ENCODE measurements around the gene GRIN2B.

- TF ChIP-seq ZSCAN30 (tag by site-specific recombination; IDR thresholded peaks at IDR 0.05) = no peak
- TF ChIP-seq, protein P1, sequence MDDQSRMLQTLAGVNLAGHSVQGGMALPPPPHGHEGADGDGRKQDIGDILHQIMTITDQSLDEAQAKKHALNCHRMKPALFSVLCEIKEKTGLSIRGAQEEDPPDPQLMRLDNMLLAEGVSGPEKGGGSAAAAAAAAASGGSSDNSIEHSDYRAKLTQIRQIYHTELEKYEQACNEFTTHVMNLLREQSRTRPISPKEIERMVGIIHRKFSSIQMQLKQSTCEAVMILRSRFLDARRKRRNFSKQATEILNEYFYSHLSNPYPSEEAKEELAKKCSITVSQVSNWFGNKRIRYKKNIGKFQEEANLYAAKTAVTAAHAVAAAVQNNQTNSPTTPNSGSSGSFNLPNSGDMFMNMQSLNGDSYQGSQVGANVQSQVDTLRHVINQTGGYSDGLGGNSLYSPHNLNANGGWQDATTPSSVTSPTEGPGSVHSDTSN (CRISPR knock-in tag; IDR thresholded peaks at IDR 0.05) = no peak
- TF ChIP-seq, protein P2, sequence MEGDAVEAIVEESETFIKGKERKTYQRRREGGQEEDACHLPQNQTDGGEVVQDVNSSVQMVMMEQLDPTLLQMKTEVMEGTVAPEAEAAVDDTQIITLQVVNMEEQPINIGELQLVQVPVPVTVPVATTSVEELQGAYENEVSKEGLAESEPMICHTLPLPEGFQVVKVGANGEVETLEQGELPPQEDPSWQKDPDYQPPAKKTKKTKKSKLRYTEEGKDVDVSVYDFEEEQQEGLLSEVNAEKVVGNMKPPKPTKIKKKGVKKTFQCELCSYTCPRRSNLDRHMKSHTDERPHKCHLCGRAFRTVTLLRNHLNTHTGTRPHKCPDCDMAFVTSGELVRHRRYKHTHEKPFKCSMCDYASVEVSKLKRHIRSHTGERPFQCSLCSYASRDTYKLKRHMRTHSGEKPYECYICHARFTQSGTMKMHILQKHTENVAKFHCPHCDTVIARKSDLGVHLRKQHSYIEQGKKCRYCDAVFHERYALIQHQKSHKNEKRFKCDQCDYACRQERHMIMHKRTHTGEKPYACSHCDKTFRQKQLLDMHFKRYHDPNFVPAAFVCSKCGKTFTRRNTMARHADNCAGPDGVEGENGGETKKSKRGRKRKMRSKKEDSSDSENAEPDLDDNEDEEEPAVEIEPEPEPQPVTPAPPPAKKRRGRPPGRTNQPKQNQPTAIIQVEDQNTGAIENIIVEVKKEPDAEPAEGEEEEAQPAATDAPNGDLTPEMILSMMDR (tag by site-specific recombination; IDR thresholded peaks at IDR 0.05) = no peak
- no peak for TF ChIP-seq ZNF449 (tag by site-specific recombination; IDR thresholded peaks at IDR 0.05)
- TF ChIP-seq, protein P3, sequence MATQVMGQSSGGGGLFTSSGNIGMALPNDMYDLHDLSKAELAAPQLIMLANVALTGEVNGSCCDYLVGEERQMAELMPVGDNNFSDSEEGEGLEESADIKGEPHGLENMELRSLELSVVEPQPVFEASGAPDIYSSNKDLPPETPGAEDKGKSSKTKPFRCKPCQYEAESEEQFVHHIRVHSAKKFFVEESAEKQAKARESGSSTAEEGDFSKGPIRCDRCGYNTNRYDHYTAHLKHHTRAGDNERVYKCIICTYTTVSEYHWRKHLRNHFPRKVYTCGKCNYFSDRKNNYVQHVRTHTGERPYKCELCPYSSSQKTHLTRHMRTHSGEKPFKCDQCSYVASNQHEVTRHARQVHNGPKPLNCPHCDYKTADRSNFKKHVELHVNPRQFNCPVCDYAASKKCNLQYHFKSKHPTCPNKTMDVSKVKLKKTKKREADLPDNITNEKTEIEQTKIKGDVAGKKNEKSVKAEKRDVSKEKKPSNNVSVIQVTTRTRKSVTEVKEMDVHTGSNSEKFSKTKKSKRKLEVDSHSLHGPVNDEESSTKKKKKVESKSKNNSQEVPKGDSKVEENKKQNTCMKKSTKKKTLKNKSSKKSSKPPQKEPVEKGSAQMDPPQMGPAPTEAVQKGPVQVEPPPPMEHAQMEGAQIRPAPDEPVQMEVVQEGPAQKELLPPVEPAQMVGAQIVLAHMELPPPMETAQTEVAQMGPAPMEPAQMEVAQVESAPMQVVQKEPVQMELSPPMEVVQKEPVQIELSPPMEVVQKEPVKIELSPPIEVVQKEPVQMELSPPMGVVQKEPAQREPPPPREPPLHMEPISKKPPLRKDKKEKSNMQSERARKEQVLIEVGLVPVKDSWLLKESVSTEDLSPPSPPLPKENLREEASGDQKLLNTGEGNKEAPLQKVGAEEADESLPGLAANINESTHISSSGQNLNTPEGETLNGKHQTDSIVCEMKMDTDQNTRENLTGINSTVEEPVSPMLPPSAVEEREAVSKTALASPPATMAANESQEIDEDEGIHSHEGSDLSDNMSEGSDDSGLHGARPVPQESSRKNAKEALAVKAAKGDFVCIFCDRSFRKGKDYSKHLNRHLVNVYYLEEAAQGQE (tag by site-specific recombination; IDR thresholded peaks at IDR 0.05) = no peak
These were observed 45.1 kb upstream of the GRIN2B start for GRCh38 chr12:14026537-14026936.
